MCF 10A (cell line): ENCODE results near the gene EDNRB. TPM values are rescaled to one million over a fixed set of nuclear protein-coding genes. Genes with fewer than 3 reads are reported as not detected.

Experiments
- BruUV-seq: library from RNA; stranded (reverse); fragments of 400-500 nt; replicated peaks from 2 replicates; lab custom pipeline; 2021; lab: Mats Ljungman, UMichigan
- CTCF ChIA-PET: fragments of 300-600 bp; sonication (Branson Sonifier 250); formaldehyde crosslinking; extraction: SDS; loops from one replicate; lab custom pipeline; 2021; ENCODE audit warnings: antibody characterized with exemption, inconsistent platforms; lab: Yijun Ruan, JAX
- POLR2A ChIA-PET: fragments of 300-600, 350-650 bp; sonication (Branson Sonifier 250); formaldehyde crosslinking; extraction: SDS; loops from one replicate; lab custom pipeline; 2020; ENCODE audit warnings: antibody characterized with exemption, inconsistent platforms; lab: Yijun Ruan, JAX
- DNase-seq: peaks from one replicate; pipeline ENCODE4 v3.0.0-alpha.2; 2018; ENCODE audit not compliant: unreplicated experiment
- H3K27ac Mint-ChIP-seq: one replicate; pipeline ENCODE4 v1.8.0; 2022; ENCODE audit warnings: mild to moderate bottlenecking, low read depth, mixed read lengths; ENCODE audit not compliant: unreplicated experiment
- H3K27me3 Mint-ChIP-seq: one replicate; pipeline ENCODE4 v1.8.0; 2022; ENCODE audit warnings: mixed read lengths; ENCODE audit not compliant: insufficient read depth, unreplicated experiment
- H3K36me3 Mint-ChIP-seq: one replicate; pipeline ENCODE4 v1.8.0; 2022; ENCODE audit warnings: mild to moderate bottlenecking, moderate library complexity, mixed read lengths; ENCODE audit not compliant: insufficient read depth, unreplicated experiment
- H3K4me1 Mint-ChIP-seq: one replicate; pipeline ENCODE4 v1.8.0; 2022; ENCODE audit warnings: mixed read lengths; ENCODE audit not compliant: insufficient read depth, unreplicated experiment
- H3K4me3 Mint-ChIP-seq: one replicate; pipeline ENCODE4 v1.8.0; 2022; ENCODE audit warnings: mild to moderate bottlenecking, moderate library complexity, mixed read lengths; ENCODE audit not compliant: unreplicated experiment
- H3K9me3 Mint-ChIP-seq: one replicate; pipeline ENCODE4 v1.8.0; 2022; ENCODE audit warnings: mixed read lengths; ENCODE audit not compliant: unreplicated experiment
- intact Hi-C: fragments of 100-400 bp; cut with micrococcal nuclease; formaldehyde crosslinking; loops from 2 replicates; pipeline ENCODE4 v1.14.1; 2022
- total RNA-seq: library from RNA; stranded (reverse); gene quantifications from 2 replicates; pipeline ENCODE4 v1.2.3, GENCODE V29; 2022
- TF ChIP-seq, protein P1 (sequence below): fragments of 200-600 bp; IDR thresholded peaks from one replicate; pipeline ENCODE4 v1.8.0; 2022; ENCODE audit warnings: antibody characterized with exemption, mild to moderate bottlenecking; ENCODE audit not compliant: unreplicated experiment

EDNRB gene
- total RNA-seq, 1 experiment from 2014 or later = not detected

DNA sequence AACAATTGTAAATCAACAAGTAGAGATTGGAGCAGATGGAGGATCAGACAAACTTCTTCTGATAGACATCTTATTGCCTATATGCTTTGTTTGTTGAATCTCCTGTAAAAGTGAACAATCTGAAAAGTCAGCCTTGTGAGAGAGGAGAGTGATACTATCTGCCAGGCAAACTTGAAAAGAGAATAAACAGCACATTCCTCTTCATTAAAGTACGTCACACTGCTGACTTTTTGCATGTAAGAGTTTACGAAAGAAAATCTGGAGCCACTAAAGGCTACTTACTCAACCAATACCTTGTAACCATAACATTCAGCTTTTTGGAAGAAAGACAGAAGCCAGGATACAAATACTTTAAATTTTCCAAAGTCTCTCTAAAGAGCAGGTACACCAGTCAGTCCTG is 42.5 kb downstream of the EDNRB start:
- Mint-ChIP-seq H3K36me3 (no peaks in the 10 kb centered on the region), H3K27me3 (no peaks in the 10 kb centered on the region), H3K4me3 (no peak overlapping the region), H3K27ac (no peak overlapping the region), H3K9me3 (no peaks in the 10 kb centered on the region), H3K4me1 (no peaks in the 10 kb centered on the region)
- TF ChIP-seq, protein P1, sequence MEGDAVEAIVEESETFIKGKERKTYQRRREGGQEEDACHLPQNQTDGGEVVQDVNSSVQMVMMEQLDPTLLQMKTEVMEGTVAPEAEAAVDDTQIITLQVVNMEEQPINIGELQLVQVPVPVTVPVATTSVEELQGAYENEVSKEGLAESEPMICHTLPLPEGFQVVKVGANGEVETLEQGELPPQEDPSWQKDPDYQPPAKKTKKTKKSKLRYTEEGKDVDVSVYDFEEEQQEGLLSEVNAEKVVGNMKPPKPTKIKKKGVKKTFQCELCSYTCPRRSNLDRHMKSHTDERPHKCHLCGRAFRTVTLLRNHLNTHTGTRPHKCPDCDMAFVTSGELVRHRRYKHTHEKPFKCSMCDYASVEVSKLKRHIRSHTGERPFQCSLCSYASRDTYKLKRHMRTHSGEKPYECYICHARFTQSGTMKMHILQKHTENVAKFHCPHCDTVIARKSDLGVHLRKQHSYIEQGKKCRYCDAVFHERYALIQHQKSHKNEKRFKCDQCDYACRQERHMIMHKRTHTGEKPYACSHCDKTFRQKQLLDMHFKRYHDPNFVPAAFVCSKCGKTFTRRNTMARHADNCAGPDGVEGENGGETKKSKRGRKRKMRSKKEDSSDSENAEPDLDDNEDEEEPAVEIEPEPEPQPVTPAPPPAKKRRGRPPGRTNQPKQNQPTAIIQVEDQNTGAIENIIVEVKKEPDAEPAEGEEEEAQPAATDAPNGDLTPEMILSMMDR = no peak
- no peak for DNase-seq
- POLR2A ChIA-PET = no interaction called here
- no TSS peak for BruUV-seq
- CTCF ChIA-PET = no interaction called here
- intact Hi-C loops = no loop called here

DNA sequence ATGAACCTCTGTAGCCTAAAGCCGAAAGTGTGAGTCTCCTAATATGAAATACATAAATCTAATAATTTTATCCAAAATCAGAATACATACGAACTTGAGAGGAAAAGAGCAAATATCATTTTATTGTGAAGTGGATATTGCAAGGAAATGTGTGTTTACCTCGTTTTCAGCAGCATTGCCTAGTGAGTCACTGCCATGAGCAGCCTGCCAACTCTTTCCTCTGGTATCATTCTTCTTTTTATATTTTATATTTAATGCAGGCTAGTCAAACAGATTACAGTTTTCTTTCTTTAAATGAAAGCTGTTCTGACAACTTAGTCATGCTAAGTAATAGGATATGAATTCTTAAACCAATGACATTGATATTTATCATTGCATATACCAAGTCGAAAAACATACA is 44.2 kb downstream of the EDNRB start:
- CTCF ChIA-PET = interaction anchor here (0.6 kb wide), 1 partner anchor 210 kb away, joined by 3 read pairs; no protein-coding TSS in a partner anchor

DNA sequence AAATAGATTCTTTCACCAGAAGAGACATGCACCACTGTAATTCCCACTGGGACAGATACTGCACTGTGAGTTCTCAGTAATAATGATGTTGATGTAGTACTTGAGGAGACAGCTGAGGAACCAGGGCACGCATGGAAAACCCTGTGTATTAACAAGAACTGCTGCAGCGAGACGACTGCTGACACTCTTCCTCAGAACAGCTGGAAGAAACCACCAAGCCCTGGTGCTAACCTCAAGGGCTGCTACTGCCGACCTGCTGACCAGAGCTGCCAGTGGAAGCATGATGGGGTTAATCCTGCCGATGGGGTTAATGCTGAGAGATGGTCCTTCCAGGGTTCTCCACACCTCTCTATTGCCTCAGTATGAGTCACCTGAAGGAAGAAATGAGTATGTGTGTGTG is 45.6 kb downstream of the EDNRB start:
- POLR2A ChIA-PET = no interaction called here
- DNase-seq = no peak
- H3K9me3 Mint-ChIP-seq = no peaks in the 10 kb centered on the region
- H3K27ac Mint-ChIP-seq = no peak overlapping the region
- no peaks in the 10 kb centered on the region for H3K27me3 Mint-ChIP-seq
- no peaks in the 10 kb centered on the region for H3K36me3 Mint-ChIP-seq
- H3K4me1 Mint-ChIP-seq = no peaks in the 10 kb centered on the region
- TF ChIP-seq, protein P1 = no peak
- BruUV-seq = no TSS peak
- CTCF ChIA-PET = no interaction called here
- no peak overlapping the region for H3K4me3 Mint-ChIP-seq
- intact Hi-C loops = no loop called here

More for the DNA sequence above, 44.2 kb downstream of the EDNRB start:
- TF ChIP-seq, protein P1 = no peak
- Mint-ChIP-seq H3K4me3 (no peak overlapping the region), H3K27me3 (no peaks in the 10 kb centered on the region), H3K27ac (no peak overlapping the region), H3K4me1 (no peaks in the 10 kb centered on the region), H3K9me3 (no peaks in the 10 kb centered on the region), H3K36me3 (no peaks in the 10 kb centered on the region)
- intact Hi-C loops = no loop called here
- peak; percentile 18 for DNase-seq
- no TSS peak for BruUV-seq
- POLR2A ChIA-PET = interaction anchor here (1.1 kb wide), 1 partner anchor 8 kb away, joined by 3 read pairs; no protein-coding TSS in a partner anchor

DNA sequence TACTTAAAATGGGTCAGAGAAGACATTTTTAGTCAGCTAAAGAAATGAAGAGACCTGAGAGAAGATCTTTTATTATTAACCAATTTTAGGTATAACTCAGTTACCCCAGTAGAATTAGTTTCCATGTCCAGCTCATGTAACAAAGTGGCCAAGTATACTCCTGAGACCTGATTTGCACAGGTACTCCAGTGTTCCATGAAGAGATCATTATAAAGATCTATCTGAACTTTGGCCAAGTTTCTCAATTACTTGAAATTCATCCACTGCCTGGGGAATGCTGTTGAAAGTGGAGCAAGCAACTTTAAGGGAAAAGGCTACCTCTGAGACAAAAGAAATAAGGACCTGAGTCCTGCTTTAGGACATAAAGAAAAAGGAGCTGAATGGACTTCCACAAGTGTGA is 47.0 kb downstream of the EDNRB start:
- ChIA-PET CTCF (no interaction called here), POLR2A (interaction anchor here (0.6 to 1.5 kb wide), 2 partner anchors 10 to 552 kb away, joined by 3 to 5 read pairs; no protein-coding TSS in a partner anchor)
- no TSS peak for BruUV-seq
- H3K4me1 Mint-ChIP-seq = no peaks in the 10 kb centered on the region
- H3K9me3 Mint-ChIP-seq = no peaks in the 10 kb centered on the region
- no peak overlapping the region for H3K4me3 Mint-ChIP-seq
- TF ChIP-seq, protein P1 = no peak
- H3K27ac Mint-ChIP-seq = no peak overlapping the region
- H3K27me3 Mint-ChIP-seq = no peaks in the 10 kb centered on the region
- H3K36me3 Mint-ChIP-seq = no peaks in the 10 kb centered on the region
- no peak for DNase-seq
- intact Hi-C loops = no loop called here
